PC-3 (cell line): ENCODE data around the gene ADAMTS1.

ENCODE experiments used
- EZH2 ChIP-seq: fragments of 300-600 bp; sonication (generic); IDR thresholded peaks from one replicate; pipeline ENCODE4 v1.6.1; 2017; ENCODE audit warnings: antibody characterized with exemption, mild to moderate bottlenecking, low read length; ENCODE audit not compliant: unreplicated experiment
- EZH2phosphoT487 ChIP-seq: fragments of 300-600 bp; sonication (generic); IDR thresholded peaks from 2 replicates; pipeline ENCODE4 v1.6.1; 2018; ENCODE audit warnings: mild to moderate bottlenecking, antibody characterized with exemption, low read length, borderline replicate concordance
- TF ChIP-seq, protein P1 (sequence below): fragments of 300-600 bp; sonication (generic); conservative IDR thresholded peaks from 2 replicates; pipeline ENCODE4 v1.5.1; 2017; ENCODE audit warnings: antibody characterized with exemption, low read depth, mild to moderate bottlenecking, low read length

DNA sequence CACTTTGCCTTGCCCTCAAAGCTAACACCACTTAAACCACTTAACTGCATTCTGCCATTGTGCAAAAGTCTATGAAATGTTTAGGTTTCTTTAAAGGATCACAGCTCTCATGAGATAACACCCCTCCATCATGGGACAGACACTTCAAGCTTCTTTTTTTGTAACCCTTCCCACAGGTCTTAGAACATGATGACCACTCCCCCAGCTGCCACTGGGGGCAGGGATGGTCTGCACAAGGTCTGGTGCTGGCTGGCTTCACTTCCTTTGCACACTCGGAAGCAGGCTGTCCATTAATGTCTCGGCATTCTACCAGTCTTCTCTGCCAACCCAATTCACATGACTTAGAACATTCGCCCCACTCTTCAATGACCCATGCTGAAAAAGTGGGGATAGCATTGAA lies 7.7 kb downstream of the ADAMTS1 start:
- TF ChIP-seq, protein P1, sequence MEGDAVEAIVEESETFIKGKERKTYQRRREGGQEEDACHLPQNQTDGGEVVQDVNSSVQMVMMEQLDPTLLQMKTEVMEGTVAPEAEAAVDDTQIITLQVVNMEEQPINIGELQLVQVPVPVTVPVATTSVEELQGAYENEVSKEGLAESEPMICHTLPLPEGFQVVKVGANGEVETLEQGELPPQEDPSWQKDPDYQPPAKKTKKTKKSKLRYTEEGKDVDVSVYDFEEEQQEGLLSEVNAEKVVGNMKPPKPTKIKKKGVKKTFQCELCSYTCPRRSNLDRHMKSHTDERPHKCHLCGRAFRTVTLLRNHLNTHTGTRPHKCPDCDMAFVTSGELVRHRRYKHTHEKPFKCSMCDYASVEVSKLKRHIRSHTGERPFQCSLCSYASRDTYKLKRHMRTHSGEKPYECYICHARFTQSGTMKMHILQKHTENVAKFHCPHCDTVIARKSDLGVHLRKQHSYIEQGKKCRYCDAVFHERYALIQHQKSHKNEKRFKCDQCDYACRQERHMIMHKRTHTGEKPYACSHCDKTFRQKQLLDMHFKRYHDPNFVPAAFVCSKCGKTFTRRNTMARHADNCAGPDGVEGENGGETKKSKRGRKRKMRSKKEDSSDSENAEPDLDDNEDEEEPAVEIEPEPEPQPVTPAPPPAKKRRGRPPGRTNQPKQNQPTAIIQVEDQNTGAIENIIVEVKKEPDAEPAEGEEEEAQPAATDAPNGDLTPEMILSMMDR = no peak
- TF ChIP-seq EZH2 (no peak), EZH2phosphoT487 (no peak)
